ENCODE results near the gene ABCB6.

The ABCB6 gene

GRCh38 chr2:219244789-219245147 is 26.0 kb upstream of the ABCB6 start:
- H3K4me3 ChIP-seq (ENCODE audit: low read depth, low read length), result peak overlapping the region; percentile 54
- TF ChIP-seq CTCF (IDR thresholded peaks at IDR 0.05; ENCODE audit: borderline replicate concordance, insufficient read depth, low read depth, low read length), result no peak

- TF ChIP-seq CTCF (IDR thresholded peaks at IDR 0.05; ENCODE audit: borderline replicate concordance, insufficient read depth, low read depth, low read length), result no peak
Observed at GRCh38 chr2:219243291-219243761, 24.6 kb upstream of the ABCB6 start.

GRCh38 chr2:219234331-219234730 is 15.6 kb upstream of the ABCB6 start:
- no peak for TF ChIP-seq CTCF (IDR thresholded peaks at IDR 0.05; ENCODE audit: borderline replicate concordance, insufficient read depth, low read depth, low read length)
- no peak overlapping the region for H3K4me3 ChIP-seq (ENCODE audit: low read depth, low read length)

More at GRCh38 chr2:219243291-219243761, 24.6 kb upstream of the ABCB6 start:
- H3K4me3 ChIP-seq (ENCODE audit: low read depth, low read length), result no peak overlapping the region

GRCh38 chr2:219230059-219230540 is 11.3 kb upstream of the ABCB6 start:
- TF ChIP-seq CTCF (IDR thresholded peaks at IDR 0.05; ENCODE audit: borderline replicate concordance, insufficient read depth, low read depth, low read length), result no peak

GRCh38 chr2:219229305-219230058 is 10.7 kb upstream of the ABCB6 start, which contains the start of the genes ANKZF1 and ATG9A:
ANKZF1 (plus strand) TSS chr2:219229806; CDS start chr2:219230258, 452 bp downstream.
ATG9A (minus strand) TSS chr2:219229636; CDS start chr2:219228024, 1,612 bp downstream.
- no peak for TF ChIP-seq CTCF (IDR thresholded peaks at IDR 0.05; ENCODE audit: borderline replicate concordance, insufficient read depth, low read depth, low read length)
- peak within 1 kb of the TSS; percentile 84 for H3K4me3 ChIP-seq (ENCODE audit: low read depth, low read length)

More at GRCh38 chr2:219230059-219230540, 11.3 kb upstream of the ABCB6 start:
- peak overlapping the region; percentile 84 for H3K4me3 ChIP-seq (ENCODE audit: low read depth, low read length)

GRCh38 chr2:219228911-219229304 is 10.2 kb upstream of the ABCB6 start:
- TF ChIP-seq CTCF (IDR thresholded peaks at IDR 0.05; ENCODE audit: borderline replicate concordance, insufficient read depth, low read depth, low read length), result no peak

More at GRCh38 chr2:219228911-219229304, 10.2 kb upstream of the ABCB6 start:
- H3K4me3 ChIP-seq (ENCODE audit: low read depth, low read length), result peak overlapping the region; percentile 84
